HG03139 (cell line): ENCODE data around the gene RBPJ.

Experiments
- ATAC-seq: cut with Tn5 transposase; IDR thresholded peaks from one replicate; pipeline ENCODE4 v1.9.1; 2021; ENCODE audit not compliant: unreplicated experiment

RBPJ gene

DNA sequence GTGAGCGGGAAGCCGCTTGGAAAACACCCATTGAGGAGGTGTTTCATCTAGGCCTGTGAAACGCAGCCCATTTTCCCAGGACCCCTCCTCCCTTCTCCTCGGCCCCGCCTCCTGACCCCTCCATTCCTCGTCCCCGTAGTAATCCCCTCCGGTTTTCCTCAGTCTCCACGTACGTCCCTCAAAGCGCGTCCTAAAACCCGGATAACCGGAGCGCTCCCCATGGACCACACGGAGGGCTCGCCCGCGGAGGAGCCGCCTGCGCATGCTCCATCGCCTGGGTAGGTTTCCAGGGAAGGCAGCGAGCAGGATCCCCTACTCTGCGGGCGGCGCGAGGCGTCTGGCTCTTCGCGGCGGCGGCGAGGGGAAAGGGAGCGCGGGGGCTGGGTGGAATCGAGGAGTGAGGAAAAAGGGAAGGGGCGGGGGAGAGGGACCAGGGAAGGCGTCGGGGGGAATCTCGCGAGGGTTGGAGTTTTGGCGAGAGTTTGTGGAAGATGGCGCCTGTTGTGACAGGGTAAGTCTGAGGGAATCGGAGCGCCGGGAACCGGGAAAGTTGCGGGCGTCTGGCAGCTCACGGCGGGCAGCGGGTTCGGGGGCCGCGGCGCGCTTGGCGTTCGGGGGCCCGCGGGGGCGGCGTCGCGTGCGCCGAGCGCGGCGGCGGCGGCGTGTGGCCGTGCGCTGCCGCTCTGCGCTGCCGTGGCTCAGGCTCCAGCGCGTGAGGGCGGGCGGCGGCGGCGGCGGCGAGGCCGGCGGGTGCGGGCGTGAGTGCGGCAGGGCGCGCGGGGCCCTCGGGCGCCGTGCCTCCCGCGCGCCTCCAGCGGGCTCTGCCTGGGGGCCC lies at the start of gene RBPJ:
TSS of gene RBPJ (plus strand) at position 477 of the 835 bp plus-strand sequence. CDS start at position 492, 15 bp downstream.
- peak; percentile 25 for ATAC-seq

- no peak for ATAC-seq
Measured at GRCh38 chr4:26271703-26272102, 49.1 kb upstream of the RBPJ start.

GRCh38 chr4:26272654-26273615 lies 47.9 kb upstream of the RBPJ start:
- no peak for ATAC-seq

DNA sequence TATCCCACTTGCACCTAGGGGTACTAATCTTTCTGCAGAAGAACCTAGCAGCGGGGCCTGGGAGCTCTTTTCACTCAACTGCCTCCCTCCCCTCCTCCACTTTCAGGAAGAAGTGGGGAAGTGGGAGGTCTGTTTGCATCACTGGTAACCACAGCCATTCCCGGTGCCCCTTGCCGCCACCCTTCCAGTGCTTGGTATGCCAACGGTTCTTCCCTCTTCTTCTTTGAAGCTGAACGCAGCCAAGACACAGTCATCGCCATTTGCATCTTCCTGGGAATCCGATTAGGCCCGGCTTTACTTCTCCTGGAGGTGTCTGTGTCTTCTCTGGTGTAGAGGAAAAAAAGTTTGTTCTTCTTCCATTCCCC lies 47.2 kb upstream of the RBPJ start:
- ATAC-seq, result no peak

- ATAC-seq, result no peak
Measured at GRCh38 chr4:26275281-26275680, 45.5 kb upstream of the RBPJ start.

GRCh38 chr4:26279446-26279845 lies 41.4 kb upstream of the RBPJ start:
- ATAC-seq, result no peak

DNA sequence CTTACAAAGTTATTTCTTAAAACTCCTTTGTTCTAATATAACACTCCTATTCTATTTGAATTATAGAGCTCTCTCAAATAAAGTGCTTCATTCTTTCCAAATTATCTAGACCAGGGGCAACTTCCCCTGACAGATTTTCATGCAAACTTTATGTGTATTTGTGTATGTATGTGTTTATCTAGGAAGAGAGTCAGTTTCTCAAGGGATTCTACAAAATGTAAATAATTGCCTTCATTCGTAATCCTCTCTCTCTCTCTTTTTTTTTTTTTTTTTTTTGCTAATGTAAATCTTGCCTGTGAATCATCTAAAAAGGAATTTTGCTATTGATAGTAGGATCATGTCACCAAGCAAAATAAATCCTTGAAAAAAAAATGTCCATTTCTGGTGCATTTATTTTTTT lies 38.9 kb upstream of the RBPJ start:
- no peak for ATAC-seq

DNA sequence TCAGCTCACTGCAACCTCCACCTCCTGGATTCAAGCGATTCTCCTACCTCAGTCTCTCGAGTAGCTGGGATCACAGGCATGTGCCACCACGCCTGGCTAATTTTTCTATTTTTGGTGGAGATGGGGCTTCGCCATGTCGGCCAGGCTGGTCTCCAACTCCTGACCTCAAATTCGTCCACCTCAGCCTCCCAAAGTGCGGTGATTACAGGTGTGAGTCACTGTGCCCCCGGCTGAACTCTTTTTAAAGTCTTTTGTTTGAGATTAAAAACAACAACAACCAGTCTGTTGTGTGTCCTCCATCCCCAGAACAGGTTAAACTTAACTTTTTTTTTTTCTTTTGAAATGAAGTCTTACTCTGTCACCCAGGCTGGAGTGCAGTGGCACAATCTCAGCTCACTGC lies 36.3 kb upstream of the RBPJ start:
- ATAC-seq, result no peak

DNA sequence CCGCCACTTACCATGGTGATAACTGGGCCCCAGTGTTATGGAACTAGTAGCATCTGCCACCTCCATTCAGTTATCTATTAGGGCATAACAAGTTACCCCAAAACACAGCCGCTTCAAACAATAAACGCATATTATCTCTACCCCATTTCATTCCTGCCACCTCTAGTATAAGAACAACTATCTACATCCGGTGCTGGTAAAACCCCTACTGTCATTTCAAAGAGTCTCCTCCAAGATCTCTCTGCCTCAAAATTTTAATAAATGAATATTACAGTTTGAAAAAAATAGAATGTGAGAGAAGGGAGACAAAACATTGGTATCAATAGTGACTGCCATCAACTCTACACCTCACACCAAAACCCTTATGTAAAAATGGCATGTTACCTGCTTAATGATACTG lies 35.5 kb upstream of the RBPJ start:
- ATAC-seq, result no peak

GRCh38 chr4:26287756-26288155 lies 33.1 kb upstream of the RBPJ start:
- ATAC-seq, result no peak

GRCh38 chr4:26288355-26288909 lies 32.4 kb upstream of the RBPJ start:
- ATAC-seq, result peak; percentile 75

- no peak for ATAC-seq
Measured at GRCh38 chr4:26289401-26289800, 31.4 kb upstream of the RBPJ start.

DNA sequence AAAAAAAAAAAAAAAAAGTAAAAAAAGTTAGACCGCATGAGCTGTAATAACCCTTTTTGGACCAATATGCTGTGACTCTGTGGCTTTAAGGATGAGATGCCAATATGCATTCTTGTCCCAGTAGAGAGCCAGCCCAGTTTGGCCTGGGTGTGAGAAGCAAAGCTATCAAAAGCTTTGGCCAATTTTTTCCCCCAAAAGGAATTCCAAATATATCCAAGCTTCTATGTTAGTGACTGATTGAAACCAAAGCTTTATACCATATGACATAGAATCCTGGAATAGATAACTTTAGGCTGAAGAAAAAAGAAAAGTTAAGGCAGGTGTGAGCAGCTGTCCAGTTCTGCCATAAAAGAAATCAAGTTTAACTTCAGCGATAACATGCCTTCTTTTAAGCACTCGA lies 30.5 kb upstream of the RBPJ start:
- no peak for ATAC-seq

- ATAC-seq, result no peak
Measured at GRCh38 chr4:26294904-26295303, 25.9 kb upstream of the RBPJ start.

DNA sequence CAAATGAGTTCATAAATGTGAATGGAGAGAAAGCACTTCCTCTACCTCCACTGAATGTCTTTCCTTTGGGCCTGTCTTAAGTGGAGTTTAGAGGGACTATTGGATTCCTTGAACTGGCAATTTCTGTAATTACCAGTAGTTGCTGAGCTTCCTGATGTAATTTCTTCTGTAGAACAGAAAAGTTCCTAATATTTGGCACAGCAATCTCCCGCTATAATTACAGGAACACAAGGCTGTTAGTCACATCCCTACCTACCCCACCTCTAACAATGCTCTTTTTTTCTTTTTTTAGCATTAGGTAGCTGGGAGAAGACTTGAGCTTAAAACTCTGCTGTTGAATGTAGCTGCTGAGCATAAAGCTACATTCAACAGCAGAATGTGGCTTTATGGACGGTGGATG lies 24.8 kb upstream of the RBPJ start:
- ATAC-seq, result no peak

- no peak for ATAC-seq
Measured at GRCh38 chr4:26296514-26296913, 24.3 kb upstream of the RBPJ start.

GRCh38 chr4:26297219-26297618 lies 23.6 kb upstream of the RBPJ start:
- ATAC-seq, result no peak

DNA sequence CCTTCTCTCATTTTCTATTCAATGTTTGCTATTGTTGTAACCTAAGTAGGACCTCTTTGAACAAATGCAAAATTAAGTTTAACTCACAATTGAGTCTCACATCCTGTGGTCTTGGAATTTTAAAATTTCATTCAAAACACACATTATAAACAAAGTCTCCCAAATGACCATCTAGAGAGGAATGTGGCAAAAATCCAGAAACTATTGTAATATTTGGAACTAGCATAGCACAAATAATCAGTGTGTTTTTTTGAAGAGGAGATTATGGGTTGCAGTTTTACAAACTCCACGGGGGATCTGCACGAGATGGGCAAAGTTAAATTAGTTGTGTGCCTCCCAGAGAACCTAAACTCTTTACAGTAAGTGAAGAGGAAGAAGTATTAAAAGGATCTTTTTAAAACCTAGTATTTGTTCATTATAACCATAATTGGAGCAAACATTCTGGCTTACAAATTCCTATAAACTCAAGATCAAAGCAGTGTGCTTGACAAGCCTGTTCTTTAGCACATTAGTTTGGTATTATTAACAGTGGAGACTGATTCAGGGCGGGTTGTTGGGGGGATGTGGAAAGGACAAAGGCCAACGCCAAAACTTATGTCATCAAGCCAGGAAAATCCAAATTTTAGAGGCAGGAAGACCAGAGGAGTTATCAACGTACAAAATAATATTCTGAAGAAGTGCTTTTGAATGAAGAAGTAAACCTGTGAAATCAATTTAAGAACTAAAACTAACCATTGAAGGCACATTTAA lies 22.4 kb upstream of the RBPJ start:
- no peak for ATAC-seq

DNA sequence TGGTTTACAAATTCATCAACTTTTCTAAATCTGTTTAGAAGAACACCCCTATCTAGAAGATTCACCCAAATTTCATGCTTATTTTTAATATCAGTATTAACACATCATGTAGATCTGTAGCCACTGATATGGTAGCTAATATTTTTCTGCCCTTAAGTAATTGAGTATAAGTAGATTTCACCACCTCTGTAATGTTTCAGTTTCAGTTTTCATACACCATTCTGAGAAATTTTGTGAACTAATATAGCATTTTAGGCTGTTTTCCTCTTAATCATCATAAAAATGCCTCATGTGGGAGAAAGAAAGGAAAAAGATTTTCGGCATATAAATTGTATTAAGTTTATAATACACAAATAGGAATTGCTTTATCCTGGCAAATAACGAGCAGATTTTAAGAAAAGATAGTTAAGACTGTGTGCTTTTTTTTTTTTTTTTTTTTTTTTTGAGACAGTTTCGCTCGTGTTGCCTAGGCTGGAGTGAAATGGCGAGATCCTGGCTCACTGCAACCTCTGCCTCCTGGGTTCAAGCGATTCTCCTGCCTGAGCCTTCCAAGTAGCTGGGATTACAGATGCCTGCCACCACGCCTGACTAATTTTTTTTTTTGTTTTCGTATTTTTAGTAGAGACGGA lies 21.4 kb upstream of the RBPJ start:
- no peak for ATAC-seq
